Neural cell (in vitro differentiated cells): ENCODE data around the gene RBM33. TPM values are rescaled to one million over a fixed set of nuclear protein-coding genes. Genes with fewer than 3 reads are reported as not detected.

Experiments used
- H2AFZ ChIP-seq: fragments of 200-600, 300-800 bp; sonication (generic), shearing (Covaris generic); 2 replicates; pipeline ENCODE4 v1.6.0; 2014; ENCODE audit warnings: low read depth, mild to moderate bottlenecking, antibody characterized with exemption, low read length, moderate library complexity
- H3F3A ChIP-seq: fragments of 200-600 bp; shearing (Covaris generic); 2 replicates; pipeline ENCODE4 v1.6.1; 2016; ENCODE audit warnings: mild to moderate bottlenecking, moderate library complexity, mixed read lengths, antibody characterized with exemption, low read length; ENCODE audit not compliant: insufficient read depth, poor library complexity, severe bottlenecking
- H3K27ac ChIP-seq: fragments of 200-600, 300-800 bp; sonication (generic), shearing (Covaris generic); 2 replicates; pipeline ENCODE4 v1.5.1; 2014; ENCODE audit warnings: mild to moderate bottlenecking, low read length, moderate library complexity
- H3K27me3 ChIP-seq: fragments of 300-800, 200-600 bp; sonication (generic), shearing (Covaris generic); 2 replicates; pipeline ENCODE4 v1.6.0; 2014; ENCODE audit warnings: mild to moderate bottlenecking, low read depth, low read length, moderate library complexity; ENCODE audit not compliant: insufficient read depth
- H3K36me3 ChIP-seq: fragments of 300-800, 200-600 bp; sonication (generic), shearing (Covaris generic); 2 replicates; pipeline ENCODE4 v1.5.1; 2014; ENCODE audit warnings: mild to moderate bottlenecking, antibody characterized with exemption, low read length, moderate library complexity; ENCODE audit not compliant: insufficient read depth
- H3K4me2 ChIP-seq: fragments of 300-800, 200-600 bp; sonication (generic), shearing (Covaris generic); 2 replicates; pipeline ENCODE4 v1.6.0; 2014; ENCODE audit warnings: mild to moderate bottlenecking, low read length
- H3K4me3 ChIP-seq: fragments of 300-800, 200-600 bp; sonication (generic), shearing (Covaris generic); 2 replicates; pipeline ENCODE4 v1.5.1; 2014; ENCODE audit warnings: mild to moderate bottlenecking, low read length, moderate library complexity
- H3K79me2 ChIP-seq: fragments of 200-600 bp; shearing (Covaris generic); replicated peaks from 2 replicates; pipeline ENCODE4 v1.6.0; 2014; ENCODE audit warnings: mild to moderate bottlenecking, low read length, moderate library complexity; ENCODE audit not compliant: insufficient read depth
- H3K9ac ChIP-seq: fragments of 300-800, 200-600 bp; sonication (generic), shearing (Covaris generic); 2 replicates; pipeline ENCODE4 v1.6.1; 2016; ENCODE audit warnings: mild to moderate bottlenecking, low read length, mixed read lengths
- H3K9me2 ChIP-seq: fragments of 200-600 bp; shearing (Covaris generic); 2 replicates; pipeline ENCODE4 v1.6.1; 2016; ENCODE audit warnings: mild to moderate bottlenecking, low read length, mixed read lengths; ENCODE audit not compliant: insufficient read depth
- H3K9me3 ChIP-seq: fragments of 200-600, 300-800 bp; sonication (generic), shearing (Covaris generic); 2 replicates; pipeline ENCODE4 v1.6.1; 2016; ENCODE audit warnings: mild to moderate bottlenecking, mixed run types, low read length, moderate library complexity, mixed read lengths
- H4K20me1 ChIP-seq: fragments of 200-600 bp; shearing (Covaris generic); 2 replicates; pipeline ENCODE4 v1.6.1; 2016; ENCODE audit warnings: mild to moderate bottlenecking, mixed run types; ENCODE audit not compliant: insufficient read depth
- CTCF ChIP-seq: fragments of 450-650 bp; IDR thresholded peaks from 2 replicates; pipeline ENCODE4 v1.5.1; 2014; ENCODE audit warnings: antibody characterized with exemption, mild to moderate bottlenecking, moderate library complexity; ENCODE audit not compliant: poor library complexity, severe bottlenecking
- EZH2 ChIP-seq: fragments of 200-600, 300-800 bp; shearing (Covaris generic), sonication (generic); IDR thresholded peaks from 2 replicates; pipeline ENCODE4 v1.6.1; 2014; ENCODE audit warnings: antibody characterized with exemption, low read length, borderline replicate concordance, mild to moderate bottlenecking; ENCODE audit not compliant: insufficient read depth, poor library complexity, severe bottlenecking
- MXI1 ChIP-seq: fragments of 450-650 bp; conservative IDR thresholded peaks from 2 replicates; pipeline ENCODE4 v1.6.1; 2014; ENCODE audit warnings: antibody characterized with exemption, mild to moderate bottlenecking; ENCODE audit not compliant: poor library complexity, severe bottlenecking
- POLR2AphosphoS5 ChIP-seq: IDR thresholded peaks from 2 replicates; pipeline ENCODE4 v1.6.1; 2012
- RAD21 ChIP-seq: fragments of 450-650 bp; conservative IDR thresholded peaks from 2 replicates; pipeline ENCODE4 v1.6.1; 2014; ENCODE audit warnings: antibody characterized with exemption, mild to moderate bottlenecking, moderate library complexity
- SMC3 ChIP-seq: fragments of 450-650 bp; conservative IDR thresholded peaks from 2 replicates; pipeline ENCODE4 v1.6.1; 2014; ENCODE audit warnings: antibody characterized with exemption, mild to moderate bottlenecking, moderate library complexity; ENCODE audit not compliant: poor library complexity
- TAF1 ChIP-seq: IDR thresholded peaks from 2 replicates; pipeline ENCODE4 v1.6.1; 2012; ENCODE audit warnings: low read depth
- polyA plus RNA-seq: library from polyadenylated mRNA; depleted of rRNA; stranded (reverse); fragments of >200 nt; gene quantifications from 2 replicates; pipeline ENCODE4 v1.2.3, GENCODE V29; 2014
- TF ChIP-seq, protein P1 (sequence below): IDR thresholded peaks from 2 replicates; pipeline ENCODE4 v1.6.1; 2012; ENCODE audit warnings: borderline replicate concordance

Gene RBM33
- polyA plus RNA-seq, 1 donor from 2014 or later, result 53.2 TPM

- H2AFZ ChIP-seq, result no peak overlapping the region
- H3K9ac ChIP-seq, result no peak overlapping the region
- H3K27ac ChIP-seq, result no peak overlapping the region
- H3K9me3 ChIP-seq, result no peaks in the 10 kb centered on the region
- H4K20me1 ChIP-seq, result no peaks in the 10 kb centered on the region
- H3K9me2 ChIP-seq, result no peaks in the 10 kb centered on the region
- no peak overlapping the region for H3K4me2 ChIP-seq
- no peaks in the 10 kb centered on the region for H3K27me3 ChIP-seq
- H3K79me2 ChIP-seq, result peaks cover 18% of the 10 kb centered on the region
- H3K36me3 ChIP-seq, result no peaks in the 10 kb centered on the region
- TF ChIP-seq TAF1, result no peak
- TF ChIP-seq, protein P1, sequence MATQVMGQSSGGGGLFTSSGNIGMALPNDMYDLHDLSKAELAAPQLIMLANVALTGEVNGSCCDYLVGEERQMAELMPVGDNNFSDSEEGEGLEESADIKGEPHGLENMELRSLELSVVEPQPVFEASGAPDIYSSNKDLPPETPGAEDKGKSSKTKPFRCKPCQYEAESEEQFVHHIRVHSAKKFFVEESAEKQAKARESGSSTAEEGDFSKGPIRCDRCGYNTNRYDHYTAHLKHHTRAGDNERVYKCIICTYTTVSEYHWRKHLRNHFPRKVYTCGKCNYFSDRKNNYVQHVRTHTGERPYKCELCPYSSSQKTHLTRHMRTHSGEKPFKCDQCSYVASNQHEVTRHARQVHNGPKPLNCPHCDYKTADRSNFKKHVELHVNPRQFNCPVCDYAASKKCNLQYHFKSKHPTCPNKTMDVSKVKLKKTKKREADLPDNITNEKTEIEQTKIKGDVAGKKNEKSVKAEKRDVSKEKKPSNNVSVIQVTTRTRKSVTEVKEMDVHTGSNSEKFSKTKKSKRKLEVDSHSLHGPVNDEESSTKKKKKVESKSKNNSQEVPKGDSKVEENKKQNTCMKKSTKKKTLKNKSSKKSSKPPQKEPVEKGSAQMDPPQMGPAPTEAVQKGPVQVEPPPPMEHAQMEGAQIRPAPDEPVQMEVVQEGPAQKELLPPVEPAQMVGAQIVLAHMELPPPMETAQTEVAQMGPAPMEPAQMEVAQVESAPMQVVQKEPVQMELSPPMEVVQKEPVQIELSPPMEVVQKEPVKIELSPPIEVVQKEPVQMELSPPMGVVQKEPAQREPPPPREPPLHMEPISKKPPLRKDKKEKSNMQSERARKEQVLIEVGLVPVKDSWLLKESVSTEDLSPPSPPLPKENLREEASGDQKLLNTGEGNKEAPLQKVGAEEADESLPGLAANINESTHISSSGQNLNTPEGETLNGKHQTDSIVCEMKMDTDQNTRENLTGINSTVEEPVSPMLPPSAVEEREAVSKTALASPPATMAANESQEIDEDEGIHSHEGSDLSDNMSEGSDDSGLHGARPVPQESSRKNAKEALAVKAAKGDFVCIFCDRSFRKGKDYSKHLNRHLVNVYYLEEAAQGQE, result no peak
- H3F3A ChIP-seq, result no peaks in the 10 kb centered on the region
- no peak overlapping the region for H3K4me3 ChIP-seq
These were observed 117.6 kb downstream of the RBM33 start for GRCh38 chr7:155762036-155762435.

- Histone ChIP-seq H3K9ac (no peak overlapping the region), H3K9me3 (no peaks in the 10 kb centered on the region), H3K4me2 (no peak overlapping the region), H3K27me3 (no peaks in the 10 kb centered on the region), H3K36me3 (no peaks in the 10 kb centered on the region), H3K27ac (no peak overlapping the region), H2AFZ (no peak overlapping the region), H3K4me3 (no peak overlapping the region), H3F3A (no peaks in the 10 kb centered on the region), H3K9me2 (no peaks in the 10 kb centered on the region), H4K20me1 (no peaks in the 10 kb centered on the region), H3K79me2 (peaks cover 18% of the 10 kb centered on the region)
- TF ChIP-seq SMC3, result no peak
These were observed 118.2 kb downstream of the RBM33 start for GRCh38 chr7:155762655-155763054.

DNA sequence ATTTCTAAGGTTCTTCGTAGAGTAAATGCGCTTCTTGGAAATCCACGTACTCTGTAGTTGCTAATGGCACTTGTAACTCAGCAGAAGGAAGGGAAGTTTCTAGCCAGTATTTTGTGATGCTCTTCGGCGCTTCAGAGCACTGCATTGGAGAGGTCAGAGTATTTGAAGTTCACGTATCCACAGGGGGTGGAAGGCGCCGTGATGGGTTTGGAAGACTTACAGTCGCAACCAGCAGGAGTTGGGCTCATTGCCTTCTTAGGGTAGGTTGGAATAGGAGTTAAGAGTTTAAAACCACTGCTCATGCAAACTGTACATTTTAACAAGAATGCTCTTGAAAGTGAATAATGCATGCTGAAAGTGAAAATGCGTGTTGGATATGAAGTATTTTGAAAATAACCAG lies 118.7 kb downstream of the RBM33 start:
- no peaks in the 10 kb centered on the region for H3K36me3 ChIP-seq
- no peak overlapping the region for H3K27ac ChIP-seq
- H3F3A ChIP-seq, result no peaks in the 10 kb centered on the region
- H2AFZ ChIP-seq, result no peak overlapping the region
- TF ChIP-seq SMC3, result no peak
- peaks cover under 1% of the 10 kb centered on the region for H4K20me1 ChIP-seq
- H3K4me3 ChIP-seq, result no peak overlapping the region
- no peak overlapping the region for H3K9ac ChIP-seq
- H3K27me3 ChIP-seq, result no peaks in the 10 kb centered on the region
- peaks cover 18% of the 10 kb centered on the region for H3K79me2 ChIP-seq
- H3K9me2 ChIP-seq, result no peaks in the 10 kb centered on the region
- H3K4me2 ChIP-seq, result no peak overlapping the region
- H3K9me3 ChIP-seq, result no peaks in the 10 kb centered on the region

- peaks cover 18% of the 10 kb centered on the region for H3K79me2 ChIP-seq
- H3K27ac ChIP-seq, result no peak overlapping the region
- no peak overlapping the region for H2AFZ ChIP-seq
- no peaks in the 10 kb centered on the region for H3K9me3 ChIP-seq
- peaks cover 3% of the 10 kb centered on the region for H4K20me1 ChIP-seq
- no peak overlapping the region for H3K4me3 ChIP-seq
- no peaks in the 10 kb centered on the region for H3K9me2 ChIP-seq
- no peaks in the 10 kb centered on the region for H3F3A ChIP-seq
- no peaks in the 10 kb centered on the region for H3K27me3 ChIP-seq
- H3K9ac ChIP-seq, result no peak overlapping the region
- no peaks in the 10 kb centered on the region for H3K36me3 ChIP-seq
- no peak overlapping the region for H3K4me2 ChIP-seq
- TF ChIP-seq, protein P1, result no peak
- TF ChIP-seq CTCF (no peak), MXI1 (no peak), TAF1 (no peak), POLR2AphosphoS5 (no peak), SMC3 (no peak), EZH2 (no peak), RAD21 (no peak)
These were observed 119.4 kb downstream of the RBM33 start for GRCh38 chr7:155763691-155764437.
